GM12865 (cell line): ENCODE measurements around the gene ZSCAN22.

ENCODE experiments used
- DNase-seq: peaks from one replicate; pipeline ENCODE4 v3.0.0; 2010; ENCODE audit warnings: low read depth
- H3K4me3 ChIP-seq: 2 replicates; pipeline ENCODE4 v1.5.1; 2011; ENCODE audit warnings: mild to moderate bottlenecking, low read depth, low read length, control low read depth
- TF ChIP-seq, protein P1 (sequence below): IDR thresholded peaks from 2 replicates; pipeline ENCODE4 v1.5.1; 2011; ENCODE audit warnings: low read length, control low read depth, low read depth, inconsistent platforms; ENCODE audit not compliant: insufficient read depth; ENCODE audit errors: missing control alignments

The ZSCAN22 gene

DNA sequence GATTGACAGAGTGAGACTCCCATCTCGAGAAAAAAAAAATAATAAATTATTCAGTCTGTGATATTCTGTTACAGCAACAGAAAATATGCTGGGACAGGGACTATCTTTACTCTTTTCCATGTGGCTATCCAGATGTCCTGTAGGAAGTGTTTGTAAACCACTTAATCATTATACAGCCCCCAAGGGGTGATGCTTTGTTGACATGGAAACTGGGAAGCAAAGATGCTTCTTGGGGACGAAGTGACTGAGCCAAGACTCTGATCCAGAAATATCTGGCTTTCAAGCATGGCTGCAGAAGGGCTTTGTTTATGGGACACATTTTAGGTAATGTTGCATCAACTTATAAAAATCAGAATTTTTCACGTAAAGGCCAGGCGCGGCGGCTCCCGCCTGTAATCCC lies 42.6 kb upstream of the ZSCAN22 start:
- no peak overlapping the region for H3K4me3 ChIP-seq
- TF ChIP-seq, protein P1, sequence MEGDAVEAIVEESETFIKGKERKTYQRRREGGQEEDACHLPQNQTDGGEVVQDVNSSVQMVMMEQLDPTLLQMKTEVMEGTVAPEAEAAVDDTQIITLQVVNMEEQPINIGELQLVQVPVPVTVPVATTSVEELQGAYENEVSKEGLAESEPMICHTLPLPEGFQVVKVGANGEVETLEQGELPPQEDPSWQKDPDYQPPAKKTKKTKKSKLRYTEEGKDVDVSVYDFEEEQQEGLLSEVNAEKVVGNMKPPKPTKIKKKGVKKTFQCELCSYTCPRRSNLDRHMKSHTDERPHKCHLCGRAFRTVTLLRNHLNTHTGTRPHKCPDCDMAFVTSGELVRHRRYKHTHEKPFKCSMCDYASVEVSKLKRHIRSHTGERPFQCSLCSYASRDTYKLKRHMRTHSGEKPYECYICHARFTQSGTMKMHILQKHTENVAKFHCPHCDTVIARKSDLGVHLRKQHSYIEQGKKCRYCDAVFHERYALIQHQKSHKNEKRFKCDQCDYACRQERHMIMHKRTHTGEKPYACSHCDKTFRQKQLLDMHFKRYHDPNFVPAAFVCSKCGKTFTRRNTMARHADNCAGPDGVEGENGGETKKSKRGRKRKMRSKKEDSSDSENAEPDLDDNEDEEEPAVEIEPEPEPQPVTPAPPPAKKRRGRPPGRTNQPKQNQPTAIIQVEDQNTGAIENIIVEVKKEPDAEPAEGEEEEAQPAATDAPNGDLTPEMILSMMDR = no peak
- no peak for DNase-seq

DNA sequence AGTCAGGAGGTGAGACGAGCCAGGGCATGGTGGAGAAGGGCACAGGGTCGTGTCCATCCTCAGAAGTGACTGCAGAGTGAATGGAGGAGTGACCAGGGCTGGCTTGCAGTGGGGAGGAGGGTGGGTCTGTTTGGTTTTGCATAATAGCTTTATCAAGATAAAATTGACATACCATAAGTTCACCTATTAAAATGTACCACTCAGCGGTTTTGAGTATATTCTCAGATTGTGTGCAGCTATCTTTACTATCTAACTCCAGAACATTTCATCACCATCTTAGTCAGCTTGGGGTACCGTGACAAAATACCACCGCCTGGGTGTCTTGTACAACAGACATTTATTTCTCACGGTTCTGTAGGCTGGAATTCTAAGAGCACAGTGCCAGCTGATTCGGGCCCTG lies 34.9 kb upstream of the ZSCAN22 start:
- TF ChIP-seq, protein P1 = no peak
- DNase-seq = no peak
- H3K4me3 ChIP-seq = no peak overlapping the region

DNA sequence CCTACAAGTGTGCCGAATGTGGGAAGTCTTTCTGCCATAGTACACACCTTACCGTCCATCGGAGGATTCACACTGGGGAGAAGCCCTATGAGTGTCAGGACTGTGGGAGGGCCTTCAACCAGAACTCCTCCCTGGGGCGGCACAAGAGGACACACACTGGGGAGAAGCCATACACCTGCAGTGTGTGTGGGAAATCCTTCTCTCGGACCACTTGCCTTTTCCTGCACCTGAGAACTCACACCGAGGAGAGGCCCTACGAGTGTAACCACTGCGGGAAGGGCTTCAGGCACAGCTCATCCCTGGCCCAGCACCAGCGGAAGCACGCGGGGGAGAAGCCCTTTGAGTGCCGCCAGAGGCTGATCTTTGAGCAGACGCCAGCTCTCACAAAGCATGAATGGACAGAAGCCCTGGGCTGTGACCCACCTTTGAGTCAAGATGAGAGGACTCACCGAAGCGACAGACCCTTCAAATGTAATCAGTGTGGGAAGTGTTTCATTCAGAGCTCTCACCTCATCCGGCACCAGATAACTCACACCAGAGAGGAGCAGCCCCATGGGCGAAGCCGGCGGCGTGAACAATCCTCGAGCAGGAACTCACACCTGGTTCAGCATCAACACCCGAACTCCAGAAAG lies 31.9 kb upstream of the ZSCAN22 start:
- TF ChIP-seq, protein P1 = no peak
- DNase-seq = no peak
- no peak overlapping the region for H3K4me3 ChIP-seq

DNA sequence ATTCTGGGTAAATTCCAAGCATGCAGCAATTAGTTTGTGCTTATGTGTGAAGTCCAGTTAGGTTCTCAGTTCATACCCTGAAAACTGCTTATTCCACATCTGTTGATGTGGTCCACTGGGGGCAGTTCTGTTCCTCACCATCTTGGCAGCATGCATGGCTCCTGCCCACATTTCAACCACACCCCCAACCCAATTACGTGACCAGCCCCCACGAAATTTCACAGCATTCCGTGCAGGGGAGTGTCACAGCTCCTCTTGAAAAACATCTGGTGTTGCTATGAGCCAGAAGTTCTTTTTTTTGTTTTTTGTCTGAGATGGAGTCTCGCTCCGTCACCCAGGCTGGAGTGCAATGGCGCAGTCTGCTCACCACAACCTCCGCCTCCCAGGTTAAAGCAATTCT lies 30.7 kb upstream of the ZSCAN22 start:
- H3K4me3 ChIP-seq = no peak overlapping the region
- TF ChIP-seq, protein P1 = no peak
- no peak for DNase-seq

DNA sequence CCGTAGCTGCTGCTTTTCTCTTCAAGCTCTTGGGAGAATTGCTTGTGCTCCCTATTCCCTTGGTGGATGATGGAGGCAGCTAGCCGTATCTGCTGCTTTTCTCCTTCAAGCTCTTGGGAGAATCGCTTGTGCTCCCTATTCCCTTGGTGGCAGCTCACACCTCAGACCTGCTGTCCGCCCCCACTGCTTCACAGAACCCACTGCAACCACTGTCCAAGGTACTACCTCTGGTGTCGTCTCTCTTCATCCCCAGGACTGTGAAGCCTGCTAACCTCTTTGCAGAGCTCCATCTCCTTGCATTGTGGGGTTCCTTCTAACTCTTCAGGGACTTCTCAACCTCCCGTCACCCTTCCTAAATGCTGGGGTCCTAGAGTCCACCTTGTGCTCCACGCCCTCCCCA lies 26.2 kb upstream of the ZSCAN22 start:
- DNase-seq = no peak
- no peak overlapping the region for H3K4me3 ChIP-seq
- TF ChIP-seq, protein P1 = no peak

DNA sequence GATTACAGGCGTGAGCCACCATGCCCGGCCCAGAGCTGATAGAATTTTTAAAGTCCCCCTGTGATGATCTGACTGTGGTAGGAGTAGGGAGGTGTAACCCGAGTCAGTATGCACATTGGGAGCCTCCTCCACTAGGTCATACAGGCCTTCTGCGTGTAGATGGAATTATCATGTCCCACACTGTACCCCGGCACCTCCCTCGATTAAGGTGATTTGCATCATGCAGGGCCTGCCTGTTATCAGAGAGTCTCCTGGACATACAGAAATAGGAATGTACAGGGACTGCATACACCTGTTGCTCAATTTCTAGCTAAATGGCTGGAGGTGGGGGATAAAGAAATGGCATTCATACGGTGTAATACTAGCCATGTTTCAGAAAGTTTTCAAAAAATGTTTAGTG lies 22.5 kb upstream of the ZSCAN22 start:
- TF ChIP-seq, protein P1 = no peak
- no peak overlapping the region for H3K4me3 ChIP-seq

DNA sequence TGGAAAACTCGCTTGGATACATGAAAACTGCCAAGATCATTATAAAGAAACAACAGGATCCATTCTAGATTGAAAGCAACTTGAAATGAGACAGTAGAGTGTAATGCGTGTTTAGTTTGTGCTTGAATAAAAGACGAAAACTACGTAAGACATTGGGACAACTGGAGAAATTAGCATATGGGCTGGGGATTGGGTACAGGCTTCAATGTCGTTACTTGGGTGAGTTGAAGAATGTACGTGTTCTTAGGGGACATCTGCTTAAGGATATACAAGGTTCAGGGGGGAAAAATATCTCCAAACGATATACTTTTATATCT lies 22.1 kb upstream of the ZSCAN22 start:
- peak overlapping the region; percentile 80 for H3K4me3 ChIP-seq
- TF ChIP-seq, protein P1 = no peak
- DNase-seq = no peak

More for the DNA sequence above, 22.5 kb upstream of the ZSCAN22 start:
- no peak for DNase-seq
